ENCODE measurements around the gene DHH.
A peak's percentile ranks its signal among the peaks of the same experiment; 100 is the strongest.

Gene DHH

GRCh38 chr12:49093792-49094159 is 825 bp downstream of the DHH start:
- no peak overlapping the region for H3K4me3 ChIP-seq (replicated peaks; ENCODE audit: low read depth, low read length)
- DNase-seq (ENCODE audit: low read depth) = no peak
- no peak for TF ChIP-seq CTCF (IDR thresholded peaks at IDR 0.05; ENCODE audit: low read length, missing control alignments)

- H3K4me3 ChIP-seq (replicated peaks; ENCODE audit: low read depth, low read length) = no peak overlapping the region
- TF ChIP-seq CTCF (IDR thresholded peaks at IDR 0.05; ENCODE audit: low read length, missing control alignments) = no peak
- DNase-seq (ENCODE audit: low read depth) = no peak
Measured at GRCh38 chr12:49092816-49093406, 1.7 kb downstream of the DHH start.

- peak overlapping the region; percentile 39 for H3K4me3 ChIP-seq (replicated peaks; ENCODE audit: low read depth, low read length)
- peak; percentile 57 for TF ChIP-seq CTCF (IDR thresholded peaks at IDR 0.05; ENCODE audit: low read length, missing control alignments)
- peak; percentile 53 for DNase-seq (ENCODE audit: low read depth)
Measured at GRCh38 chr12:49092086-49092815, 2.4 kb downstream of the DHH start.

- peak overlapping the region; percentile 39 for H3K4me3 ChIP-seq (replicated peaks; ENCODE audit: low read depth, low read length)
- no peak for TF ChIP-seq CTCF (IDR thresholded peaks at IDR 0.05; ENCODE audit: low read length, missing control alignments)
- no peak for DNase-seq (ENCODE audit: low read depth)
Measured at GRCh38 chr12:49091836-49092085, 2.8 kb downstream of the DHH start.

- no peak overlapping the region for H3K4me3 ChIP-seq (replicated peaks; ENCODE audit: low read depth, low read length)
- no peak for TF ChIP-seq CTCF (IDR thresholded peaks at IDR 0.05; ENCODE audit: low read length, missing control alignments)
- no peak for DNase-seq (ENCODE audit: low read depth)
Measured at GRCh38 chr12:49091056-49091835, 3.4 kb downstream of the DHH start.

- TF ChIP-seq CTCF (IDR thresholded peaks at IDR 0.05; ENCODE audit: low read length, missing control alignments) = peak; percentile 12
- peak; percentile 51 for DNase-seq (ENCODE audit: low read depth)
- H3K4me3 ChIP-seq (replicated peaks; ENCODE audit: low read depth, low read length) = peak overlapping the region; percentile 38
Measured at GRCh38 chr12:49089821-49090773, 4.5 kb downstream of the DHH start.

Data from fibroblast of pulmonary artery (primary cell).